HEK293 (cell line): ENCODE measurements around the gene CRIM1.

ENCODE experiments used
- ATF2 ChIP-seq: fragments of 450-650 bp; formaldehyde crosslinking; IDR thresholded peaks from 2 replicates; pipeline ENCODE4 v1.5.1; 2016; ENCODE audit warnings: missing biosample characterization, missing genetic modification characterization, low read depth
- BCL11A ChIP-seq: fragments of 450-650 bp; formaldehyde crosslinking; IDR thresholded peaks from 2 replicates; pipeline ENCODE4 v1.5.1; 2016; ENCODE audit warnings: low read depth, missing biosample characterization, missing genetic modification characterization
- GLI4 ChIP-seq: fragments of 450-650 bp; formaldehyde crosslinking; IDR thresholded peaks from 2 replicates; pipeline ENCODE4 v1.5.1; 2016; ENCODE audit warnings: missing biosample characterization, missing genetic modification characterization
- HOXA7 ChIP-seq: sonication (generic); formaldehyde crosslinking; IDR thresholded peaks from 2 replicates; pipeline ENCODE4 v1.8.1; 2022; ENCODE audit warnings: missing genetic modification reagents, borderline replicate concordance
- HOXD13 ChIP-seq: sonication (generic); formaldehyde crosslinking; IDR thresholded peaks from 2 replicates; pipeline ENCODE4 v1.8.0; 2022; ENCODE audit warnings: missing genetic modification reagents, borderline replicate concordance
- INSM2 ChIP-seq: fragments of 450-650 bp; formaldehyde crosslinking; IDR thresholded peaks from 2 replicates; pipeline ENCODE4 v1.5.1; 2016; ENCODE audit warnings: missing biosample characterization, missing genetic modification characterization
- KLF10 ChIP-seq: fragments of 450-650 bp; IDR thresholded peaks from 2 replicates; pipeline ENCODE4 v1.5.1; 2018; ENCODE audit warnings: missing biosample characterization, mild to moderate bottlenecking, missing genetic modification characterization
- PRDM4 ChIP-seq: fragments of 450-650 bp; formaldehyde crosslinking; IDR thresholded peaks from 2 replicates; pipeline ENCODE4 v1.5.1; 2017; ENCODE audit warnings: missing biosample characterization, missing genetic modification characterization
- PRDM6 ChIP-seq: fragments of 450-650 bp; formaldehyde crosslinking; IDR thresholded peaks from 2 replicates; pipeline ENCODE4 v1.5.1; 2017; ENCODE audit warnings: missing biosample characterization, missing genetic modification characterization
- SCRT1 ChIP-seq: fragments of 450-650 bp; formaldehyde crosslinking; IDR thresholded peaks from 2 replicates; pipeline ENCODE4 v1.5.1; 2016; ENCODE audit warnings: missing biosample characterization, missing genetic modification characterization, borderline replicate concordance
- ZBTB26 ChIP-seq: fragments of 450-650 bp; formaldehyde crosslinking; optimal IDR thresholded peaks from 2 replicates; pipeline ENCODE3; 2016; ENCODE audit warnings: missing biosample characterization, mild to moderate bottlenecking, missing genetic modification characterization
- ZNF157 ChIP-seq: fragments of 450-650 bp; formaldehyde crosslinking; IDR thresholded peaks from 2 replicates; pipeline ENCODE4 v1.5.1; 2016; ENCODE audit warnings: missing biosample characterization, missing genetic modification characterization
- ZNF174 ChIP-seq: fragments of 450-650 bp; formaldehyde crosslinking; IDR thresholded peaks from 2 replicates; pipeline ENCODE4 v1.5.0; 2017; ENCODE audit warnings: missing biosample characterization, mild to moderate bottlenecking, missing genetic modification characterization
- ZNF211 ChIP-seq: fragments of 450-650 bp; formaldehyde crosslinking; IDR thresholded peaks from 2 replicates; pipeline ENCODE4 v1.5.1; 2016; ENCODE audit warnings: low read depth, missing biosample characterization, missing genetic modification characterization
- ZNF239 ChIP-seq: fragments of 450-650 bp; formaldehyde crosslinking; IDR thresholded peaks from 2 replicates; pipeline ENCODE4 v1.5.1; 2016; ENCODE audit warnings: missing biosample characterization, missing genetic modification characterization
- ZNF274 ChIP-seq, 2 experiments: fragments of 200-500 bp in 1 of 2; fragments of 450-650 bp in 1 of 2; sonication (Bioruptor generic) in 1 of 2; formaldehyde crosslinking in 1 of 2; IDR thresholded peaks; 2 replicates each; pipeline versions ENCODE4 v1.5.1 to v1.6.1; 2014 to 2016; ENCODE audit warnings: borderline replicate concordance in 1 of 2, inconsistent platforms in 1 of 2, low read length in 1 of 2, missing biosample characterization in 1 of 2, missing genetic modification characterization in 1 of 2
- ZNF280D ChIP-seq: fragments of 450-650 bp; formaldehyde crosslinking; IDR thresholded peaks from 2 replicates; pipeline ENCODE4 v1.5.1; 2016; ENCODE audit warnings: missing biosample characterization, missing genetic modification characterization
- ZNF302 ChIP-seq: fragments of 450-650 bp; formaldehyde crosslinking; IDR thresholded peaks from 2 replicates; pipeline ENCODE4 v1.5.1; 2016; ENCODE audit warnings: missing biosample characterization, missing genetic modification characterization, low read depth
- ZNF510 ChIP-seq: fragments of 450-650 bp; formaldehyde crosslinking; IDR thresholded peaks from 2 replicates; pipeline ENCODE4 v1.5.1; 2018; ENCODE audit warnings: mild to moderate bottlenecking, missing genetic modification characterization, missing biosample characterization; ENCODE audit not compliant: insufficient replicate concordance
- ZNF639 ChIP-seq: fragments of 450-650 bp; formaldehyde crosslinking; IDR thresholded peaks from 2 replicates; pipeline ENCODE4 v1.5.1; 2016; ENCODE audit warnings: missing biosample characterization, missing genetic modification characterization
- ZNF660 ChIP-seq: fragments of 450-650 bp; IDR thresholded peaks from 2 replicates; pipeline ENCODE4 v1.5.1; 2018; ENCODE audit warnings: missing biosample characterization, mild to moderate bottlenecking, missing genetic modification characterization
- ZNF670 ChIP-seq: fragments of 450-650 bp; formaldehyde crosslinking; IDR thresholded peaks from 2 replicates; pipeline ENCODE4 v1.5.1; 2016; ENCODE audit warnings: missing biosample characterization, missing genetic modification characterization, low read depth
- ZNF707 ChIP-seq: fragments of 450-650 bp; formaldehyde crosslinking; IDR thresholded peaks from 2 replicates; pipeline ENCODE4 v1.5.1; 2016; ENCODE audit warnings: missing biosample characterization, missing genetic modification characterization
- ZNF747 ChIP-seq: fragments of 450-650 bp; formaldehyde crosslinking; IDR thresholded peaks from 2 replicates; pipeline ENCODE4 v1.5.1; 2016; ENCODE audit warnings: missing biosample characterization, missing genetic modification characterization
- ZNF792 ChIP-seq: fragments of 450-650 bp; formaldehyde crosslinking; IDR thresholded peaks from 2 replicates; pipeline ENCODE4 v1.5.1; 2016; ENCODE audit warnings: missing biosample characterization, missing genetic modification characterization
- ZSCAN23 ChIP-seq: fragments of 450-650 bp; formaldehyde crosslinking; IDR thresholded peaks from 2 replicates; pipeline ENCODE4 v1.5.1; 2016; ENCODE audit warnings: missing biosample characterization, missing genetic modification characterization

CRIM1 gene

GRCh38 chr2:36356298-36356989 is 866 bp downstream of the CRIM1 start (continued):
- TF ChIP-seq BCL11A (no peak), ZNF274 (IDR thresholded peaks at IDR 0.05; ENCODE audit: low read length) (no peak), ZNF274 (tag by site-specific recombination; IDR thresholded peaks at IDR 0.05; ENCODE audit: borderline replicate concordance) (no peak), ZNF239 (tag by site-specific recombination) (no peak), SCRT1 (tag by site-specific recombination) (no peak), ZSCAN23 (tag by site-specific recombination) (no peak), ATF2 (tag by site-specific recombination) (no peak), ZNF211 (no peak), PRDM6 (no peak), ZBTB26 (tag by site-specific recombination) (peak; percentile 78), HOXA7 (CRISPR knock-in tag) (no peak), ZNF174 (tag by site-specific recombination) (no peak), GLI4 (no peak), ZNF639 (no peak), ZNF157 (no peak), ZNF510 (tag by site-specific recombination) (no peak), ZNF302 (tag by site-specific recombination) (no peak), ZNF747 (no peak), ZNF792 (tag by site-specific recombination) (0 out of 2 replicates have a peak, but pooled peaks have one; percentile 12), PRDM4 (no peak), ZNF660 (no peak), HOXD13 (no peak), ZNF670 (tag by site-specific recombination) (no peak), KLF10 (tag by site-specific recombination) (no peak), INSM2 (no peak), ZNF707 (tag by site-specific recombination) (no peak), ZNF280D (tag by site-specific recombination) (no peak)
